ENCODE measurements around the gene HGS. TPM values are rescaled to one million over a fixed set of nuclear protein-coding genes. Genes with fewer than 3 reads are reported as not detected.

The HGS gene
- total RNA-seq, 2 experiments from 2014 or later, result 118 to 127 TPM

- H3K36me3 ChIP-seq (ENCODE audit: insufficient read depth, low read length), result peaks cover 95% of the 10 kb centered on the region
- Mint-ChIP-seq H3K27ac (no peak overlapping the region), H3K4me1 (ENCODE audit: low read depth) (peaks cover 5% of the 10 kb centered on the region), H3K36me3 (ENCODE audit: low read depth) (peaks cover 57% of the 10 kb centered on the region), H3K27me3 (no peaks in the 10 kb centered on the region), H3K4me3 (no peak overlapping the region), H3K9me3 (no peaks in the 10 kb centered on the region)
- no peak overlapping the region for H3K4me3 ChIP-seq (ENCODE audit: low read length)
- H3K9me3 ChIP-seq (ENCODE audit: control insufficient read depth in 1 of 2, insufficient read depth in 1 of 2, low read length in 2 of 2), result no peaks in the 10 kb centered on the region
- H3K27ac ChIP-seq (ENCODE audit: low read depth in 1 of 2, low read length in 2 of 2), result no peak overlapping the region
- peaks cover 26% of the 10 kb centered on the region for H3K4me1 ChIP-seq (ENCODE audit: insufficient read depth, low read length)
- no peaks in the 10 kb centered on the region for H3K27me3 ChIP-seq (ENCODE audit: control insufficient read depth in 1 of 2, insufficient read depth in 2 of 2, low read length in 2 of 2)
- no peak for DNase-seq
- CTCF ChIA-PET, result no interaction called here
- intact Hi-C loops (cut with DNase I, micrococcal nuclease), result no loop called here
- TF ChIP-seq CTCF (IDR thresholded peaks at IDR 0.05), result no peak
- POLR2A ChIA-PET, result interaction anchor here (1.5 kb wide), 1 partner anchor 12 kb away, joined by 4 read pairs; the partner anchor contains the start of gene MRPL12
- ATAC-seq (ENCODE audit: poor library complexity), result no peak
Observed at GRCh38 chr17:81690549-81690948, 6.7 kb downstream of the HGS start.

GRCh38 chr17:81691196-81691595 is 7.4 kb downstream of the HGS start:
- Histone ChIP-seq H3K9me3 (ENCODE audit: control insufficient read depth in 1 of 2, insufficient read depth in 1 of 2, low read length in 2 of 2) (no peaks in the 10 kb centered on the region), H3K4me3 (ENCODE audit: low read length) (no peak overlapping the region), H3K27ac (ENCODE audit: low read depth in 1 of 2, low read length in 2 of 2) (no peak overlapping the region), H3K36me3 (ENCODE audit: insufficient read depth, low read length) (peaks cover 95% of the 10 kb centered on the region), H3K27me3 (ENCODE audit: control insufficient read depth in 1 of 2, insufficient read depth in 2 of 2, low read length in 2 of 2) (no peaks in the 10 kb centered on the region), H3K4me1 (ENCODE audit: insufficient read depth, low read length) (peaks cover 21% of the 10 kb centered on the region)
- DNase-seq, result no peak
- H3K36me3 Mint-ChIP-seq (ENCODE audit: low read depth), result peaks cover 50% of the 10 kb centered on the region
- no peak overlapping the region for H3K4me3 Mint-ChIP-seq
- H3K4me1 Mint-ChIP-seq (ENCODE audit: low read depth), result peaks cover 5% of the 10 kb centered on the region
- ChIA-PET POLR2A (no interaction called here), CTCF (no interaction called here)
- intact Hi-C loops (cut with DNase I, micrococcal nuclease), result no loop called here
- no peak overlapping the region for H3K27ac Mint-ChIP-seq
- TF ChIP-seq CTCF (IDR thresholded peaks at IDR 0.05), result no peak
- no peak for ATAC-seq (ENCODE audit: poor library complexity)
- no peaks in the 10 kb centered on the region for H3K9me3 Mint-ChIP-seq
- no peaks in the 10 kb centered on the region for H3K27me3 Mint-ChIP-seq

GRCh38 chr17:81691608-81692007 is 7.8 kb downstream of the HGS start:
- Mint-ChIP-seq H3K27me3 (no peaks in the 10 kb centered on the region), H3K9me3 (no peaks in the 10 kb centered on the region), H3K4me3 (no peak overlapping the region), H3K36me3 (ENCODE audit: low read depth) (peaks cover 47% of the 10 kb centered on the region), H3K4me1 (ENCODE audit: low read depth) (peaks cover 5% of the 10 kb centered on the region), H3K27ac (no peak overlapping the region)
- H3K27ac ChIP-seq (ENCODE audit: low read depth in 1 of 2, low read length in 2 of 2), result no peak overlapping the region
- TF ChIP-seq CTCF (IDR thresholded peaks at IDR 0.05), result no peak
- CTCF ChIA-PET, result no interaction called here
- intact Hi-C loops (cut with DNase I, micrococcal nuclease), result no loop called here
- no peak overlapping the region for H3K4me3 ChIP-seq (ENCODE audit: low read length)
- no peaks in the 10 kb centered on the region for H3K27me3 ChIP-seq (ENCODE audit: control insufficient read depth in 1 of 2, insufficient read depth in 2 of 2, low read length in 2 of 2)
- no peaks in the 10 kb centered on the region for H3K9me3 ChIP-seq (ENCODE audit: control insufficient read depth in 1 of 2, insufficient read depth in 1 of 2, low read length in 2 of 2)
- no peak for ATAC-seq (ENCODE audit: poor library complexity)
- peaks cover 17% of the 10 kb centered on the region for H3K4me1 ChIP-seq (ENCODE audit: insufficient read depth, low read length)
- H3K36me3 ChIP-seq (ENCODE audit: insufficient read depth, low read length), result peaks cover 95% of the 10 kb centered on the region
- no peak for DNase-seq
- POLR2A ChIA-PET, result no interaction called here

Measured in CD4-positive, alpha-beta T cell (primary cell).